GM23248 (cell line): ENCODE results near the gene MON1A. TPM values are rescaled to one million over a fixed set of nuclear protein-coding genes. Genes with fewer than 3 reads are reported as not detected.

Experiments used
- DNase-seq: peaks from one replicate; pipeline ENCODE4 v3.0.0-alpha.2; 2015
- H2AFZ ChIP-seq: fragments of 200-600 bp; sonication (generic); 2 replicates; pipeline ENCODE4 v1.6.1; 2016; ENCODE audit warnings: antibody characterized with exemption
- H3F3A ChIP-seq: fragments of 200-600 bp; sonication (generic); 2 replicates; pipeline ENCODE4 v1.6.1; 2016; ENCODE audit warnings: mild to moderate bottlenecking, antibody characterized with exemption, mixed run types; ENCODE audit not compliant: insufficient read depth
- H3K27ac ChIP-seq: fragments of 200-600 bp; sonication (generic); 2 replicates; pipeline ENCODE4 v1.5.1; 2016; ENCODE audit warnings: mild to moderate bottlenecking
- H3K27me3 ChIP-seq: fragments of 200-600 bp; sonication (generic); replicated peaks from 2 replicates; pipeline ENCODE4 v1.6.1; 2016; ENCODE audit warnings: mild to moderate bottlenecking; ENCODE audit not compliant: insufficient read depth
- H3K36me3 ChIP-seq: fragments of 200-600 bp; sonication (generic); 2 replicates; pipeline ENCODE4 v1.6.1; 2016; ENCODE audit warnings: low read depth, mild to moderate bottlenecking
- H3K4me1 ChIP-seq: fragments of 200-600 bp; sonication (generic); 2 replicates; pipeline ENCODE4 v1.6.1; 2016; ENCODE audit warnings: mild to moderate bottlenecking; ENCODE audit not compliant: insufficient read depth
- H3K4me2 ChIP-seq: fragments of 200-600 bp; sonication (generic); one replicate; pipeline ENCODE4 v1.6.1; 2016; ENCODE audit warnings: mild to moderate bottlenecking; ENCODE audit not compliant: unreplicated experiment
- H3K4me3 ChIP-seq: fragments of 200-600 bp; sonication (generic); 2 replicates; pipeline ENCODE4 v1.5.1; 2016; ENCODE audit warnings: mild to moderate bottlenecking
- H3K79me2 ChIP-seq: fragments of 200-600 bp; sonication (generic); 2 replicates; pipeline ENCODE4 v1.6.1; 2016; ENCODE audit warnings: mild to moderate bottlenecking; ENCODE audit not compliant: insufficient read depth
- H3K9ac ChIP-seq: fragments of 200-600 bp; sonication (generic); 2 replicates; pipeline ENCODE4 v1.6.1; 2016; ENCODE audit warnings: mild to moderate bottlenecking
- H3K9me2 ChIP-seq: fragments of 200-600 bp; sonication (generic); 2 replicates; pipeline ENCODE4 v1.6.1; 2016; ENCODE audit warnings: mixed run types, mild to moderate bottlenecking, moderate library complexity; ENCODE audit not compliant: insufficient read depth
- H3K9me3 ChIP-seq: fragments of 200-600 bp; sonication (generic); one replicate; pipeline ENCODE4 v1.6.1; 2017; ENCODE audit warnings: low read depth
- H4K20me1 ChIP-seq: fragments of 200-600 bp; sonication (generic); 2 replicates; pipeline ENCODE4 v1.6.0; 2016; ENCODE audit not compliant: insufficient read depth
- EZH2 ChIP-seq: fragments of 200-600 bp; sonication (generic); IDR thresholded peaks from 2 replicates; pipeline ENCODE4 v1.6.1; 2018; ENCODE audit warnings: antibody characterized with exemption, mild to moderate bottlenecking; ENCODE audit not compliant: insufficient read depth, poor library complexity, severe bottlenecking
- EZH2phosphoT487 ChIP-seq: fragments of 200-600 bp; sonication (generic); IDR thresholded peaks from 2 replicates; pipeline ENCODE4 v1.6.1; 2018; ENCODE audit warnings: antibody characterized with exemption, moderate library complexity, mild to moderate bottlenecking, low read depth; ENCODE audit not compliant: insufficient read depth
- WGBS, 2 experiments: methylation state at CpG; one replicate each; pipeline ENCODE4 v1.1.6; 2015 to 2017; ENCODE audit warnings: low lambda C conversion rate in 2 of 2, low coverage in 1 of 2; ENCODE audit errors: missing lambda C conversion rate in 2 of 2; 5-methylcytosine and 5-hydroxymethylcytosine counted together
- in situ Hi-C: fragments of 300-500 bp; cut with MboI; formaldehyde crosslinking; loops from 2 replicates; pipeline ENCODE4 v1.15.0; 2020
- polyA plus RNA-seq: library from polyadenylated mRNA; unstranded; fragments of >200 nt; fragmentation: Nextera tagmentation; extraction: Ambion mirVana; gene quantifications from 2 replicates; pipeline ENCODE4 v1.2.1, GENCODE V29; 2016
- total RNA-seq: library from RNA; depleted of rRNA; stranded (reverse); fragments of >200 nt; shearing (Covaris generic); gene quantifications from 2 replicates; pipeline ENCODE4 v1.2.3, GENCODE V29; 2014; rRNA removed

The MON1A gene, protein sequence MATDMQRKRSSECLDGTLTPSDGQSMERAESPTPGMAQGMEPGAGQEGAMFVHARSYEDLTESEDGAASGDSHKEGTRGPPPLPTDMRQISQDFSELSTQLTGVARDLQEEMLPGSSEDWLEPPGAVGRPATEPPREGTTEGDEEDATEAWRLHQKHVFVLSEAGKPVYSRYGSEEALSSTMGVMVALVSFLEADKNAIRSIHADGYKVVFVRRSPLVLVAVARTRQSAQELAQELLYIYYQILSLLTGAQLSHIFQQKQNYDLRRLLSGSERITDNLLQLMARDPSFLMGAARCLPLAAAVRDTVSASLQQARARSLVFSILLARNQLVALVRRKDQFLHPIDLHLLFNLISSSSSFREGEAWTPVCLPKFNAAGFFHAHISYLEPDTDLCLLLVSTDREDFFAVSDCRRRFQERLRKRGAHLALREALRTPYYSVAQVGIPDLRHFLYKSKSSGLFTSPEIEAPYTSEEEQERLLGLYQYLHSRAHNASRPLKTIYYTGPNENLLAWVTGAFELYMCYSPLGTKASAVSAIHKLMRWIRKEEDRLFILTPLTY
- total RNA-seq = 15.0 and 16.7 TPM in 2 replicates
- 12.6 and 13.6 TPM in 2 replicates for polyA plus RNA-seq

DNA sequence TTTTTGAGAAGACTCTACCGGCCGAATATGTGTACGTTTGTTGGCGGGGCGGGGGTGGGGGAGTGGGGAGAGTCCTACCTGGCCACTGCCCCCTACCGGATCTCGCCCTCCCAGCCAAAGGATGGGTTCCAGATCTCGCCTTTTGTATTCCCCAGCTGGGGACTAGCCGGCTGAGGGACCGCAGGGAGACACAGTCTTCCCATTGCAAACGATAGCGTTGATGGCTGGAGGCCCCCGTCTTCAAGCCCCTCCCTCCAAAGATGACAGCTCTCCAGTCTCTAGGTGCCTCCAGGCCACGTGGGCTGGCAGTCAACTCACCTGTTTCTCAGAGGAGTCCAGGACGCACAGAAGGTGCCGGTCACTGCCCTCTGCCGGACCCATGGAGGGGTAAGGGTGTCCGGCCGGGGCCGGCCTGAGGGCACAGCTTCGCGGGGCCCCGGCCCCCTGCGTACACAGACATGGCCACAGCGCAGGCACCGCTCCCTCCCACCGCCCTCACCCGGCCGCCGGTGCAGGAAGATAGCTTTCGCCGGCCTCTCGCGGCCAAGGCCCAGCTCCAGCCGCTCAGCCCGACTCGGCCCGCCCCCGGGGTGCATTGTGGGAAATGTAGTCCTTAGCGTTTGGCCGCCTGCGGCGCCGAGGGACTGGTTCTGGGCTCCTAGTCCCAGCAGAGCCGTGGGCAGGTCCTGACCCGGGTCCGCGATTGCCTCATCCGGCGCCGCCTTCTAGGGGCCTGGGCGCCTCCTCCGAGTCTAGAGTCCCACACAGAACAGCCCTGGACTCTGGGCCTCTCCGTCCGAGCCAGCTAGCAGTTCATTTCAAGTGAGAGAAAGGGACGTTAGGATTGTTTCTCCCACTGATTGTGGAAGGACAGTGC is at the start of gene MON1A:
MON1A (minus strand) TSS at position 521 of the 877 bp plus-strand sequence. CDS start 16,465 bp downstream, outside the sequence.
- Histone ChIP-seq H3F3A (0 out of 2 replicates have a peak, but pooled peaks cover 8% of the 10 kb centered on the region), H2AFZ (peak within 1 kb of the TSS; percentile 92), H4K20me1 (no peaks in the 10 kb centered on the region), H3K4me3 (peak within 1 kb of the TSS; percentile 84), H3K9me2 (no peaks in the 10 kb centered on the region), H3K27ac (peak within 1 kb of the TSS; percentile 86), H3K36me3 (no peaks in the 10 kb centered on the region), H3K27me3 (no peaks in the 10 kb centered on the region), H3K4me1 (peaks cover 11% of the 10 kb centered on the region), H3K9me3 (no peaks in the 10 kb centered on the region), H3K4me2 (peak within 1 kb of the TSS; percentile 87), H3K9ac (peak within 1 kb of the TSS; percentile 80), H3K79me2 (peaks cover 39% of the 10 kb centered on the region; the same call in 1 of the 2 replicates)
- 1 to 2% methylated on average over 51 to 52 of the region's 56 CpGs for WGBS, 2 experiments
- peak; percentile 96 for DNase-seq
- in situ Hi-C loops = no loop called here
- TF ChIP-seq EZH2 (no peak), EZH2phosphoT487 (no peak)

DNA sequence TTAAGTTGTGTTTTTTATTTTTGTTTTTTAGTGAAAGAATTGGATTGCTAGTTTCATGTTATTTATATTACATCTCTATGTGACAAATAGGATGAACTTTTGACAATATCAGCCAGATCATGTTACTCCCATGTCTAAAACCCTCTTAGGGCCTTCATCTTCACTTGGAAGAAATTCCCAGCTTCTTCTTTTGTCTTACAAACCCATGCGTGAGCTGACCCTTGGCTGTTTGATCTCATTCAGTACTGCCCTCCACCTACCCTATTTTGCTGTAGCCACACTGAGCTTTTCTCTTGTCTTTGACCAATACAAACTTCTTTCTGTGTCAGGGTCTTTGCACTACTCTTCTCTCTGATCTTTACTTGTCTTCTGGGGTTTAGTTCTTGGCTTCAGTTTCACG is 47.3 kb upstream of the MON1A start:
- no peak overlapping the region for H3K4me2 ChIP-seq
- 93 to 94% methylated on average over 2 of the region's 2 CpGs for WGBS, 2 experiments
- no peak for DNase-seq
- peaks cover 23% of the 10 kb centered on the region; the same call in 1 of the 2 replicates for H3K36me3 ChIP-seq
- no peaks in the 10 kb centered on the region for H3K27me3 ChIP-seq
- peaks cover 9% of the 10 kb centered on the region; the same call in 1 of the 2 replicates for H3F3A ChIP-seq
- H3K4me1 ChIP-seq = peaks cover 19% of the 10 kb centered on the region
- no peaks in the 10 kb centered on the region for H4K20me1 ChIP-seq
- no peaks in the 10 kb centered on the region for H3K9me2 ChIP-seq
- no peak overlapping the region for H3K27ac ChIP-seq
- no peak for TF ChIP-seq EZH2phosphoT487
- peaks cover 79% of the 10 kb centered on the region for H3K79me2 ChIP-seq
- no peaks in the 10 kb centered on the region for H3K9me3 ChIP-seq
- no peak overlapping the region for H3K4me3 ChIP-seq
- H3K9ac ChIP-seq = no peak overlapping the region
- in situ Hi-C loops = no loop called here
- no peak overlapping the region for H2AFZ ChIP-seq

DNA sequence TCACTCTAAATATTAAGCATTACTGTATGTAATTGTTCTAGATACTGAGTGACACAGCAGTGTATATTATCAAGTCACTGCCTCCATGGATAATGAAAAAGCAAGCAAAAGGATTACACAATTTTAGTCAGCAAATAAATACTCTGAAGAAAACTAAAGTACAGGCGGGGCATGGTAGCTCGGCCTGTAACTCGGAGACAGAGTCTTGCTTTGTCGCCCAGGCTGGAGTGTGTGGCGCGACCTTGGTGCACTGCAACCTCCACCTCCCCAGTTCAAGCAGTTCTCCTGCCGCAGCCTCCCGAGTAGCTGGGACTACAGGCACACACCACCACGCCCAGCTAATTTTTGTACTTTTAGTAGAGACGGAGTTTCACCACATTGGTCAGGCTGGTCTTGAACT is 43.0 kb upstream of the MON1A start:
- Histone ChIP-seq H3F3A (peaks cover 18% of the 10 kb centered on the region; the same call in 1 of the 2 replicates), H3K27me3 (no peaks in the 10 kb centered on the region), H3K9me3 (no peaks in the 10 kb centered on the region), H3K36me3 (peaks cover 14% of the 10 kb centered on the region; the same call in 1 of the 2 replicates), H3K4me1 (peaks cover 25% of the 10 kb centered on the region), H3K4me3 (no peak overlapping the region), H2AFZ (no peak overlapping the region), H3K4me2 (no peak overlapping the region), H3K9ac (no peak overlapping the region; the same call in 1 of the 2 replicates), H3K9me2 (no peaks in the 10 kb centered on the region), H4K20me1 (no peaks in the 10 kb centered on the region), H3K27ac (peak overlapping the region; percentile 53), H3K79me2 (peaks cover 72% of the 10 kb centered on the region)
- DNase-seq = no peak
- WGBS, 2 experiments = 97% methylated on average over 10 of the region's 10 CpGs
- TF ChIP-seq EZH2phosphoT487 (no peak), EZH2 (no peak)
- in situ Hi-C loops = no loop called here

- TF ChIP-seq EZH2phosphoT487 (no peak), EZH2 (no peak)
- Histone ChIP-seq H3K79me2 (peaks cover 77% of the 10 kb centered on the region), H3K9me2 (no peaks in the 10 kb centered on the region), H4K20me1 (no peaks in the 10 kb centered on the region; the same call in 1 of the 2 replicates), H3K4me3 (no peak overlapping the region), H3K27me3 (no peaks in the 10 kb centered on the region), H3K9me3 (no peaks in the 10 kb centered on the region), H3K4me1 (peaks cover 19% of the 10 kb centered on the region), H3K4me2 (no peak overlapping the region), H2AFZ (no peak overlapping the region), H3K27ac (no peak overlapping the region), H3K36me3 (peaks cover 15% of the 10 kb centered on the region; the same call in 1 of the 2 replicates), H3F3A (peaks cover 18% of the 10 kb centered on the region; the same call in 1 of the 2 replicates), H3K9ac (no peak overlapping the region)
- 70% methylated on average over 8 of the region's 8 CpGs for WGBS, 2 experiments
- in situ Hi-C loops = no loop called here
- no peak for DNase-seq
Measured at GRCh38 chr3:49968346-49968745, 38.7 kb upstream of the MON1A start.
